ENCODE results near the gene SCT.

Gene SCT

DNA sequence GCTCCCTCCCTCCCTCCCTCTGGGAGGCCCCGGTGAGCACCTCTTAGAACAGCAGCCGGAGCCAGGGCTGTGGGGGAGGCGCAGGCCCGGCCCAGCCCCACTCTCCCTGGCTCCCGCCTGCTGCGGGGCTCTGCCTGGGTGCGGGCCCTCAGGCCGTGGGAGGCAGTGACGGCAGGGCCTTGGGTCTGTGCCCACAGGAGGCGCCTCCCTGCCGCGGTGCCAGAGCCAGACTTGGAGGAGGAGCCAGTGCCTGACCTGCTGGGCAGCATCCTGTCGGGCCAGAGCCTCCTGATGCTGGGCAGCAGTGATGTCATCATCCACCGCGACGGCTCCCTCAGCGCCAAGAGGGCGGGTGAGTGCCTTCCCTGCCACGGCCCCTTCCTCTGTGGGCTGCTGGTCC is 20.7 kb downstream of the SCT start:
- no peak for TF ChIP-seq ZFX (IDR thresholded peaks at IDR 0.05)
- TF ChIP-seq, protein P1, sequence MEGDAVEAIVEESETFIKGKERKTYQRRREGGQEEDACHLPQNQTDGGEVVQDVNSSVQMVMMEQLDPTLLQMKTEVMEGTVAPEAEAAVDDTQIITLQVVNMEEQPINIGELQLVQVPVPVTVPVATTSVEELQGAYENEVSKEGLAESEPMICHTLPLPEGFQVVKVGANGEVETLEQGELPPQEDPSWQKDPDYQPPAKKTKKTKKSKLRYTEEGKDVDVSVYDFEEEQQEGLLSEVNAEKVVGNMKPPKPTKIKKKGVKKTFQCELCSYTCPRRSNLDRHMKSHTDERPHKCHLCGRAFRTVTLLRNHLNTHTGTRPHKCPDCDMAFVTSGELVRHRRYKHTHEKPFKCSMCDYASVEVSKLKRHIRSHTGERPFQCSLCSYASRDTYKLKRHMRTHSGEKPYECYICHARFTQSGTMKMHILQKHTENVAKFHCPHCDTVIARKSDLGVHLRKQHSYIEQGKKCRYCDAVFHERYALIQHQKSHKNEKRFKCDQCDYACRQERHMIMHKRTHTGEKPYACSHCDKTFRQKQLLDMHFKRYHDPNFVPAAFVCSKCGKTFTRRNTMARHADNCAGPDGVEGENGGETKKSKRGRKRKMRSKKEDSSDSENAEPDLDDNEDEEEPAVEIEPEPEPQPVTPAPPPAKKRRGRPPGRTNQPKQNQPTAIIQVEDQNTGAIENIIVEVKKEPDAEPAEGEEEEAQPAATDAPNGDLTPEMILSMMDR (conservative IDR thresholded peaks at IDR 0.05): no peak
- H3K27ac ChIP-seq: peak overlapping the region; percentile 36

DNA sequence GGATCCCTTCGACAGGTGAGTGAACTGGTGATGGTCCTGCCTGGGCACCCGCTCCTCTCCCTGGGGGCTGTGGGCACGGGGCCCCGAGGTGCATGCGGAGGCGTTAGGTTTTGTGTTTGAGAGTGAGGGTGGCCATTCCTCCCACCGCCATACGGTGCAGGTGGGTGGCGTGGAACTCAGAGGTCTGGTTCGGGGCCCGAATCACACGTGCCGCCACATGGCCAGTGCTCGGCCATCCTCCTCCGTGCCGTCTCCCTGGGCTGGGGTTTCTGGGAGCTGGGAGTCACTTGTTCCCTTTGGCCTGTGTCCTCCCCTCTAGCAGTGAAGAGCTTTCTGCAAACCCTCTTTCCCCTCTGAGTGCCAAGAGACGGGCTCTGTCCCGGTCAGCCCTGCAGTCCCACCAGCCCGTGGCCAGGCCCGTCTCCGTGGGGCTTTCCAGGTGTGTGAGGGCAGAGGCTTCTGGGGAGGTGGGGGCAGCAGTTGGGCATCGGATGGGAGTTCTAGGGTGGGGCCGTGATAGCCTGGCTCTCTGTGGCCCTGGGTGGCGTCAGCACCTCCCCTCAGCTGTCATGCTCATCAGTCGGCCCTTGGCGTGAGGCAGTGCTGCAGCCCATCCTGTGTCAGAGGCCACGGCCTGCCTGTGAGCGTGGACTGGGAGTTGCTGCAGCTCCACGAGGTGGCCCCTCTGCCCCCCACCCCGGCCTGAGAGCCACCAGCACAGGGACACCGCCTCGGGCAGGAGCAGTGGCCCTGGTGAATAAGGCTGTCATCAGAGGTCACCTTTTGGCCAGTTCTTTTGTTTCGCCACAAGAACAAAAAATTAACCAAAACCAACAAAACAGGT is 21.5 kb downstream of the SCT start:
- H3K27ac ChIP-seq: peak overlapping the region; percentile 36
- TF ChIP-seq ZFX (IDR thresholded peaks at IDR 0.05): no peak
- TF ChIP-seq, protein P1 (conservative IDR thresholded peaks at IDR 0.05): no peak

DNA sequence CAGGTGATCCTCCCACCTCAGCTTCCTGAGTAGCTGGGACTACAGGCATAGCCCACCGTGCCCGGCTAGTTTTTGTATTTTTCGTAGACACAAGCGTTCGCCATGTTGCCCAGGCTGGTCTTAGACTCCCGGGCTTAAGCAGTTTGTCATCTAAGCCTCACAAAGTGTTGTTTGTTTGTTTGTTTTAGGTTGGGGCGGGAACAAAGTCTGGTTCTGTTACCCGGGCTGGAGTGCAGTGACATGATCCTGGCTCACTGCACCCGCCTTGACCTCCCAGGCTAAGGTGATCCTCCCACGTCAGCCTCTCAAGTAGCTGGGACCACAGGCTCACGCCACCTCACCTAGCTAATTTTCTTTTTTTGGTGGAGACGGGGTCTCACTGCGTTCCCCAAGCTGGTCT is 23.8 kb downstream of the SCT start:
- no peak overlapping the region for H3K27ac ChIP-seq

DNA sequence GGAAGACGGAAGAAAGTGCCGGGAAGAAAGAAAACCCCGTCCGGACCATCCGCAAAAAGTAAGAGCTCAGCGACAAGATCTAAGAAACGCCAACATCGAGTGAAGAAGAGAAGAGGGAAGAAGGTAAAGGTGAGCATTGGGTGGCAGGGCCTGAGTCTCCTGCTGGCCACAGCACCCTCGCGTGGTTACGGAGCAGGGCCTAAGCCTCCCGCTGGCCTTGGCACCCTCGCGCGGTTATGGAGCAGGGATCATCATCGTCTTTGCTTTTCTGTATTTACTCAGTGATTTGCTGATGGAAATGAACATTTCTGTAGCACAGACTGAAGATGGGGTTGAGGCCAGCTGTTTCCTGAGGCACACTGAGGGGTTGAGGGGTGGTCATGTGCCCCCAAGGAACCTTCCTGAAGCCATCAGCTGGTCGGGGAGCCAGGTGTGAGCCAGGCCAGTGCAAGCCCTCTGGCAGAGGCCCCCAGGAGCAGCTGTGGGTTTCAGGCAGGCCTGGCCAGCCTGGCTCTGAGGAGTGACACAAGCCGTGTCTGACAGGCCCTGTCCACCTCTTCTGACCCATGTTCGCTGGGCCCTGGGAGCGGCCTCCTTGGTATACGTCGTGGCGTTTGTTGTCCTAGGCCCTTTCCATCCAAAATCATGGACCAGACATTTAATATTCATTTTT is 25.3 kb downstream of the SCT start:
- TF ChIP-seq ZFX (IDR thresholded peaks at IDR 0.05): no peak
- TF ChIP-seq, protein P1 (conservative IDR thresholded peaks at IDR 0.05): no peak

More for the DNA sequence above, 23.8 kb downstream of the SCT start:
- no peak for TF ChIP-seq ZFX (IDR thresholded peaks at IDR 0.05)
- TF ChIP-seq, protein P1 (conservative IDR thresholded peaks at IDR 0.05): no peak

DNA sequence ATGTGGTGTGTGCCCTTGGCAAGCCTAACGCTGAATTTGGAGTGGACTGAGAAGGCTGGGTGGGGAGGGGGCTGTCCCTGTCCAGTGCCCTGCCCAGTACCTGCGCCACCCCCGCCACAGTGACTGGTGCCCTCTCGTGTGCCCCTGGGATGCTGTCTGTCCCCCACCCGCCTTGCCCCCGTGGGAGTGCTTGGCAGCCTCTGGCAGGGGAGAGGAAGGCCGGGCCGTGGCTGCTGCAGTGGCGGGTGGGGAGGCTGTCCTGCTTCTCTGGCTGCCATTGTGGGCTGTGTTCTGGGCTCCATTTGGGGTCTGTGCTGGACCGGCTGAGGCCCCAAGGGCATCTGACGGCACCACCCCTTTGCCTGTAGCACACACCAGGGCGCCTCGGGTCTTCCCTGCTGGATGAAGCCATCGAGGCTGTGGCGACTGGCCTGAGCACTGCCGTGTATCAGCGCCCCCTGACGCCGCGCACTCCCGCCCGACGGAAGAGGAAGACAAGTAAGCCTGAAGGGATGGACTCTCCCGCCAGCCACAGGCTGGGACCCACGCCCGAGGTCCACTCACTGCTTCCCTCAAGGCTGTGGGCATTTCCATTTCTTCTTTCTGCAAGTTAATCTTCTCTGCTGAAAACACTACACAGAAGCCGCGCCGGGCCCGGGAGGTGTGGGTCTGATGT is 28.8 kb downstream of the SCT start:
- H3K27ac ChIP-seq: no peak overlapping the region
- TF ChIP-seq ZFX (IDR thresholded peaks at IDR 0.05): no peak
- TF ChIP-seq, protein P1 (conservative IDR thresholded peaks at IDR 0.05): no peak

More for the DNA sequence above, 25.3 kb downstream of the SCT start:
- no peak overlapping the region for H3K27ac ChIP-seq

DNA sequence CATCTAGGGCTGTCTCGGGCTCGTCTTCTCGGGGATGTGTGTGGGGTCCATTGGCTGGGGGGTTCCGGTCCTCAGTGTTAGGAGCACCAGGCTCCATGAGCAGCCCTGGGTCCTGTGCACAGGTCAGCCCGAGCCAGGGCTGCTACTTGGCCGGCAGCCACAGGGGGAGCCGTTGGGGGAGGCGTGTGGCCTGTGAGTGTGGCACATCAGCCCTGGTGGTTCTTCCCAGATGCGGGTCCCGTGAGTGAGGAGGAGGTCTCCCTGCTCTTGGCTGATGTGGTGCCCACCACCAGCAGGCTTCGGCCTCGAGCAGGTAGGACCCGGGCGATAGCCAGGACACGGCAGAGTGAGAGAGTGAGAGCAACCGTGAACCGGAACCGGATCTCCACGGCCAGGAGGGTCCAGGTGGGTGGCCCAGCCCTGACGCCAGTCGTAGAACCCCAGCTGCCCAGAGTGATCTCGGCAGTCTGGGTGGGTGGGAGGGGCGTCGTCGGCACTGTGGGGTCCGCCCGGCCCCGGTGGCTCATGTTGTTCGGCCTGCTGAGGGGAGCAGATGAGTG is 29.7 kb downstream of the SCT start:
- TF ChIP-seq, protein P1 (conservative IDR thresholded peaks at IDR 0.05): no peak
- no peak for TF ChIP-seq ZFX (IDR thresholded peaks at IDR 0.05)
- no peak overlapping the region for H3K27ac ChIP-seq
